Gastrocnemius medialis (tissue), 4 donors: ENCODE results near the gene TPSB2. TPM values are rescaled to one million over a fixed set of nuclear protein-coding genes. Genes with fewer than 3 reads are reported as not detected.
"Not testable (repeated sequence)": the region's sequence is repeated elsewhere in the genome, so short reads cannot be mapped to it uniquely, and the experiment has no call there.

Experiments
- ATAC-seq, 2 donors: fragments of 150-250 bp; one replicate each; pipeline ENCODE4 v1.9.1; 2016
- DNase-seq, 2 donors: peaks; one replicate each; pipeline ENCODE4 v3.0.0-alpha.2; 2019
- H3K27ac ChIP-seq, 4 donors: fragments of 200-600 bp; sonication (generic); 1 replicate in 1 of 4; 2 replicates in 3 of 4; pipeline ENCODE4 v1.5.1; 2016 to 2018; ENCODE audit warnings: mild to moderate bottlenecking in 2 of 4, moderate library complexity in 1 of 4
- H3K27me3 ChIP-seq, 3 donors: fragments of 200-600 bp; sonication (generic) in 2 of 3; 1 replicate in 1 of 3; 2 replicates in 2 of 3; pipeline versions ENCODE4 v1.5.1 to v1.6.0; 2016 to 2019; ENCODE audit warnings: mild to moderate bottlenecking in 1 of 3, moderate library complexity in 1 of 3
- H3K36me3 ChIP-seq, 2 donors: fragments of 200-600 bp; sonication (generic) in 1 of 2; one replicate each; pipeline ENCODE4 v1.5.1; 2017 to 2018
- H3K4me1 ChIP-seq, 2 donors: fragments of 200-600 bp; sonication (generic) in 1 of 2; one replicate each; pipeline ENCODE4 v1.5.1; 2016 to 2017; ENCODE audit warnings: mild to moderate bottlenecking in 2 of 2
- H3K4me3 ChIP-seq, 4 donors: fragments of 200-600 bp; sonication (generic) in 3 of 4; 1 replicate in 1 of 4; 2 replicates in 3 of 4; pipeline ENCODE4 v1.5.1; 2016 to 2019; ENCODE audit warnings: mild to moderate bottlenecking in 2 of 4
- H3K9me3 ChIP-seq, 3 donors: fragments of 200-600 bp; sonication (generic) in 2 of 3; 1 replicate in 1 of 3; 2 replicates in 2 of 3; pipeline ENCODE4 v1.5.1; 2016 to 2019
- CTCF ChIP-seq, 5 experiments: fragments of 450-650 bp in 3 of 5; fragments of 200-600 bp in 2 of 5; sonication (generic) in 2 of 5; IDR thresholded peaks in 4 of 5; conservative IDR thresholded peaks in 1 of 5; 1 replicate in 4 of 5; 2 replicates in 1 of 5; pipeline ENCODE4 v1.5.1; 2016 to 2019; ENCODE audit warnings: antibody characterized with exemption in 5 of 5, mild to moderate bottlenecking in 3 of 5, moderate library complexity in 3 of 5
- POLR2A ChIP-seq, 2 donors: fragments of 450-650 bp; IDR thresholded peaks; one replicate each; pipeline ENCODE4 v1.6.1; 2017; ENCODE audit warnings: antibody characterized with exemption in 2 of 2, mild to moderate bottlenecking in 2 of 2, moderate library complexity in 2 of 2
- in situ Hi-C, 4 donors: fragments of 200-750 bp; cut with MboI; loops; one replicate each; pipeline versions ENCODE4 v1.15.0 to v1.8.0; 2017; ENCODE audit warnings: low sequenced_read_pairs in 4 of 4
- intact Hi-C: fragments of 100-400 bp; cut with DNase I; formaldehyde crosslinking; loops from one replicate; pipeline ENCODE4 v1.15.1; 2023; ENCODE audit warnings: low total_unique reads
- total RNA-seq, 4 donors: library from RNA; depleted of rRNA; stranded (reverse); fragments of >200 nt; gene quantifications; one replicate each; pipeline versions ENCODE4 v1.1.0 to v1.2.3, GENCODE V29; 2016

TPSB2 gene
- total RNA-seq, 4 donors from 2014 or later, result 3.7 to 14.3 (median 9.5) TPM

GRCh38 chr16:1226692-1227091 lies 3.3 kb downstream of the TPSB2 start:
- H3K4me3 ChIP-seq, in situ Hi-C loops, H3K9me3 ChIP-seq, DNase-seq, intact Hi-C loops, ATAC-seq, H3K27me3 ChIP-seq, H3K4me1 ChIP-seq, H3K36me3 ChIP-seq, H3K27ac ChIP-seq: not testable (repeated sequence)

- H3K4me1 ChIP-seq, intact Hi-C loops, H3K4me3 ChIP-seq, H3K27ac ChIP-seq, H3K9me3 ChIP-seq, H3K36me3 ChIP-seq, H3K27me3 ChIP-seq, DNase-seq, ATAC-seq, in situ Hi-C loops: not testable (repeated sequence)
These were observed 4.2 kb downstream of the TPSB2 start for GRCh38 chr16:1225728-1226311.

- TF ChIP-seq CTCF (IDR thresholded peaks at IDR 0.05 in 4 of 5, conservative IDR thresholded peaks at IDR 0.05 in 1 of 5) (no peak), POLR2A (IDR thresholded peaks at IDR 0.05) (no peak)
- in situ Hi-C loops, result no loop called here
- DNase-seq (no peak), ATAC-seq (no peak)
- Histone ChIP-seq H3K4me3 (no peak within 1 kb of the TSS), H3K27me3 (peaks cover 0 to 5% (median 0%) of the 10 kb centered on the region in 3 donors), H3K27ac (no peak within 1 kb of the TSS), H3K4me1 (no peaks in the 10 kb centered on the region), H3K36me3 (no peaks in the 10 kb centered on the region), H3K9me3 (no peaks in the 10 kb centered on the region)
- intact Hi-C loops, result no loop called here
These were observed 4.9 kb downstream of the TPSB2 start, which contains the start of gene TPSG1 for GRCh38 chr16:1225051-1225451. Gene TPSG1 (minus strand): TSS chr16:1225268. CDS start chr16:1225252, 16 bp downstream.

GRCh38 chr16:1224558-1224957 lies 5.4 kb downstream of the TPSB2 start:
- ATAC-seq (no peak), DNase-seq (no peak)
- no peaks in the 10 kb centered on the region for H3K4me1 ChIP-seq
- no peaks in the 10 kb centered on the region for H3K9me3 ChIP-seq
- H3K36me3 ChIP-seq, result no peaks in the 10 kb centered on the region
- H3K27ac ChIP-seq, result no peak overlapping the region
- H3K4me3 ChIP-seq, result no peak overlapping the region
- in situ Hi-C loops, result no loop called here
- TF ChIP-seq POLR2A (IDR thresholded peaks at IDR 0.05) (no peak), CTCF (IDR thresholded peaks at IDR 0.05 in 4 of 5, conservative IDR thresholded peaks at IDR 0.05 in 1 of 5) (no peak)
- H3K27me3 ChIP-seq, result peaks cover 0 to 5% (median 0%) of the 10 kb centered on the region in 3 donors
- intact Hi-C loops, result no loop called here

- H3K27me3 ChIP-seq, result peaks cover 0 to 5% (median 0%) of the 10 kb centered on the region in 3 donors
- H3K4me1 ChIP-seq, result no peaks in the 10 kb centered on the region
- no peak overlapping the region for H3K4me3 ChIP-seq
- H3K27ac ChIP-seq, result no peak overlapping the region
- in situ Hi-C loops, result no loop called here
- ATAC-seq (no peak), DNase-seq (no peak)
- H3K36me3 ChIP-seq, result no peaks in the 10 kb centered on the region
- intact Hi-C loops, result no loop called here
- no peaks in the 10 kb centered on the region for H3K9me3 ChIP-seq
- no peak for TF ChIP-seq POLR2A (IDR thresholded peaks at IDR 0.05)
- TF ChIP-seq CTCF (IDR thresholded peaks at IDR 0.05 in 4 of 5, conservative IDR thresholded peaks at IDR 0.05 in 1 of 5), result no peak
These were observed 6.4 kb downstream of the TPSB2 start for GRCh38 chr16:1223355-1224214.
